Body of pancreas (tissue), 4 donors: Measurements from ENCODE around the gene PITPNM2. TPM values are rescaled to one million over a fixed set of nuclear protein-coding genes. Genes with fewer than 3 reads are reported as not detected.

ENCODE experiments used
- ATAC-seq: fragments of 150-250 bp; one replicate; pipeline ENCODE4 v1.9.1; 2016
- DNase-seq, 4 donors: peaks; one replicate each; pipeline ENCODE4 v3.0.0-alpha.2; 2019
- H3K27ac ChIP-seq, 4 donors: fragments of 200-600 bp; sonication (generic); 1 replicate in 3 of 4; 2 replicates in 1 of 4; pipeline versions ENCODE4 v1.5.1 to v1.6.1; 2016 to 2019; ENCODE audit warnings: mild to moderate bottlenecking in 1 of 4, mixed read lengths in 1 of 4, moderate library complexity in 1 of 4
- H3K27me3 ChIP-seq, 2 donors: fragments of 200-600 bp; sonication (generic); one replicate each; pipeline ENCODE4 v1.6.0; 2016; ENCODE audit warnings: mild to moderate bottlenecking in 1 of 2
- H3K36me3 ChIP-seq, 2 donors: fragments of 200-600 bp; sonication (generic); replicated peaks in 1 of 2; 2 replicates each; pipeline ENCODE4 v1.5.1; 2016; ENCODE audit warnings: low read depth in 2 of 2; ENCODE audit not compliant: insufficient read depth in 1 of 2
- H3K4me1 ChIP-seq: fragments of 200-600 bp; sonication (generic); one replicate; pipeline ENCODE4 v1.6.0; 2016
- H3K4me3 ChIP-seq, 2 donors: fragments of 200-600 bp; sonication (generic); 1 replicate in 1 of 2; 2 replicates in 1 of 2; pipeline ENCODE4 v1.5.1; 2016 to 2019
- H3K9me3 ChIP-seq, 3 donors: fragments of 200-600 bp; sonication (generic); 1 replicate in 2 of 3; 2 replicates in 1 of 3; pipeline ENCODE4 v1.5.1; 2016
- CTCF ChIP-seq, 7 experiments: fragments of 450-650 bp in 4 of 7; fragments of 200-600 bp in 3 of 7; sonication (generic) in 3 of 7; IDR thresholded peaks; one replicate each; pipeline ENCODE4 v1.5.1; 2016 to 2019; ENCODE audit warnings: antibody characterized with exemption in 7 of 7
- POLR2A ChIP-seq, 3 donors: fragments of 450-650 bp; IDR thresholded peaks; one replicate each; pipeline ENCODE4 v1.6.1; 2016; ENCODE audit warnings: antibody characterized with exemption in 3 of 3, mild to moderate bottlenecking in 2 of 3
- WGBS, 2 donors: methylation state at CpG; one replicate each; pipeline ENCODE4 v1.1.5; 2017; 5-methylcytosine and 5-hydroxymethylcytosine counted together
- intact Hi-C: fragments of 100-400 bp; cut with DNase I; formaldehyde crosslinking; loops from one replicate; pipeline ENCODE4 v1.15.1; 2023
- total RNA-seq, 2 donors: library from RNA; depleted of rRNA; stranded (reverse); fragments of >200 nt; gene quantifications; one replicate each; pipeline ENCODE4 v1.1.0, GENCODE V29; 2016

Gene PITPNM2
- total RNA-seq, 2 donors from 2014 or later = 3.6 to 7.6 TPM

DNA sequence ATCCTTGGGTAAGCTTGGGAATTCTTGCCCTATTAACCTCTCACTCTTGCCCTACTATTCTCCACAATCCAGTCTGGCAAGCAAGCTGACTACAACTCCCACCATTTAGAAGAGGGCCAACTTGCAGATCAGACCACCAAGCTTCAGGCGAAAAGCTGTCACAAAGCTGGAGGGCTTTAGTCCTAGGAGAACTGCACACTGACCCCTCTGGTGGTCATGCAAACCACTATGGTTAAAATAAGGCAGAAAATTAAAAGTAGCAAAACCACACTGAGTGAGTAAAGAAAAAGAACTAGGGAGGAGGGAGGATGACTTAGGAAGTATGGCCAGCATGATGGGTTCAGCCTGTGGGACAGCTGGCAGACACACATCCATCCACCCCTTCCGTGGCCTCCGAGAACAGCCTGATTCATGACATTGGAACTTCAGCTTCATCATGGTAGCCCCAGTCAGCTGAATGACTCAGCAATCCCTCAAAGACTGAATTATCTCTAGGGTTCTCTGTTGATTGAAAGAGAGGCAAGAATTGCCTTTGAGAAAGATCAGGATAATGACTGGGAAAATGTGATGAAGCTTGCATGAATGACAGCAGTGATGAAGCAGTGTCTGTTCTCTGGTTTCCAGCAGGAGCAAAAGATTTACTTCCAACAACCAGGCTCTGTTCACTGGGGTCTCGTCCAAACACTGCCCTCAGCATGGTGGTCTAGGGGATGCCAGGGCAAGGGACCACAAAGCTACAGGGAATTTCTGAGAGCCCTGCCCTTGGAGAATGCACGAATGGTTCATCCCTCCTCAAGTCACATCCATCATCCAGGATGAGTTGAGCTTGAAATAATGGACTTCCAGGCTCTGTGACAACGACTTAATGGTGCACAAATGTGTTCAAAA, 24.4 kb downstream of the PITPNM2 start:
- H3K9me3 ChIP-seq = no peaks in the 10 kb centered on the region
- TF ChIP-seq POLR2A (IDR thresholded peaks at IDR 0.05) (no peak), CTCF (IDR thresholded peaks at IDR 0.05) (no peak)
- ATAC-seq (peak; percentile 45), DNase-seq (peak in 2 of 4 donors; percentile 32 to 60)
- WGBS, 2 donors = 72 to 81% methylated on average over 6 of the region's 6 CpGs
- H3K36me3 ChIP-seq = no peaks in the 10 kb centered on the region
- intact Hi-C loops = no loop called here
- no peak overlapping the region for H3K27ac ChIP-seq
- H3K4me3 ChIP-seq = no peak overlapping the region
- H3K27me3 ChIP-seq = no peaks in the 10 kb centered on the region
- H3K4me1 ChIP-seq = peaks cover 4% of the 10 kb centered on the region

DNA sequence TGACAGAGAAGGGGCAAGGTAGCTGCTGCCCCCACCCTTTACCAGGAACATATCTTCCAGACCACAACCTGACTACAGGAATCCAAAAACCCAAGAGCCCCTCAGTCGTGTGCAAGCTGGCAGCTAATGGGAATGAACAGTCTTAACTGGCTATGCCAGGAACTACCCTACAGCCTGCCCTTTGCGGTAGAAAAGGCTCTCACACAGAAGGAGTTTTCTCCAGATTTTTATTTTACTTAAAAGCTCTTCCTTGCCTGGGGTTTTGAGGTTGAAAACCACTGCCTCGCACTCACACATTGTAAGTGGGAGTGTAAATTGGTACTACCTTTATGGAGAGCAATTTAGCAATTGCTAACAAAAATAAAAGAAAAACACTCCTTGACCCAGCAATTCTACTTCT, 28.3 kb downstream of the PITPNM2 start:
- WGBS, 2 donors = 87% methylated on average over 3 of the region's 3 CpGs
- Histone ChIP-seq H3K4me1 (no peaks in the 10 kb centered on the region), H3K4me3 (no peak overlapping the region), H3K36me3 (no peaks in the 10 kb centered on the region), H3K27ac (no peak overlapping the region), H3K9me3 (no peaks in the 10 kb centered on the region), H3K27me3 (no peaks in the 10 kb centered on the region)
- intact Hi-C loops = no loop called here
- no peak for ATAC-seq
- no peak for TF ChIP-seq CTCF (IDR thresholded peaks at IDR 0.05)
- no peak for TF ChIP-seq POLR2A (IDR thresholded peaks at IDR 0.05)
- no peak for DNase-seq

DNA sequence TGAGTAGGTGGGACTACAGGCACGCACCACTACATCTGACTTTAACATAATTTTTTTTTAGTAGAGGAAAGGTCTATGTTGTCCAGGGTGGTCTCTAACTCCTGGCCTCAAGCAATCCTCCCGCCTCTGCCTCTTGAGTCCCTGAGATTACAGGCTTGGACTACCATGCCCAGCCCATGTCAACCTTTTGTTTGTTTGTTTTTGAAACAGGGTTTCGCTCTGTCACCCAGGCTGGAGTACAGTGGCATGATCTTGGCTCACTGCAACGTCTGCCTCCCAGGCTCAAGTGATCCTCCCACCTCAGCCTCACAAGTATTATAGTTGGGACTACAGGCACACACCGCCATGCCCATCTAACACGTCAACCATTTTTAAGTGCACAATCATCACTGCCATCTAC, 29.2 kb downstream of the PITPNM2 start:
- Histone ChIP-seq H3K27me3 (no peaks in the 10 kb centered on the region), H3K4me1 (no peaks in the 10 kb centered on the region), H3K9me3 (no peaks in the 10 kb centered on the region), H3K36me3 (no peaks in the 10 kb centered on the region), H3K4me3 (no peak overlapping the region), H3K27ac (no peak overlapping the region)
- no peak for ATAC-seq
- 86 to 91% methylated on average over 6 of the region's 6 CpGs for WGBS, 2 donors
- TF ChIP-seq CTCF (IDR thresholded peaks at IDR 0.05) (no peak), POLR2A (IDR thresholded peaks at IDR 0.05) (no peak)
- intact Hi-C loops = no loop called here
- no peak for DNase-seq

GRCh38 chr12:123120452-123121166, 30.3 kb downstream of the PITPNM2 start:
- no peak for DNase-seq
- no peak for ATAC-seq
- no peaks in the 10 kb centered on the region for H3K36me3 ChIP-seq
- no peak overlapping the region for H3K27ac ChIP-seq
- intact Hi-C loops = no loop called here
- no peaks in the 10 kb centered on the region for H3K27me3 ChIP-seq
- H3K4me1 ChIP-seq = peaks cover 7% of the 10 kb centered on the region
- H3K4me3 ChIP-seq = no peak overlapping the region
- H3K9me3 ChIP-seq = no peaks in the 10 kb centered on the region
- TF ChIP-seq POLR2A (IDR thresholded peaks at IDR 0.05) = no peak
- TF ChIP-seq CTCF (IDR thresholded peaks at IDR 0.05) = no peak
- 74 to 83% methylated on average over 1 to 3 of the region's 3 CpGs for WGBS, 2 donors
